AG04449 (cell line): ENCODE data around the gene SRBD1.
A peak's percentile ranks its signal among the peaks of the same experiment; 100 is the strongest.

Experiments
- CTCF ChIA-PET: fragments of 350-600 bp; formaldehyde crosslinking; extraction: SDS; loops from one replicate; lab custom pipeline; 2021; ENCODE audit warnings: antibody characterized with exemption; lab: Yijun Ruan, JAX
- POLR2A ChIA-PET: fragments of 400-600, 350-600 bp; formaldehyde crosslinking; extraction: SDS; loops from one replicate; lab custom pipeline; 2020; ENCODE audit warnings: antibody characterized with exemption, inconsistent platforms; lab: Yijun Ruan, JAX
- DNase-seq: peaks from one replicate; pipeline ENCODE4 v3.0.0-alpha.2; 2010; ENCODE audit warnings: low read depth, low spot score
- H3K4me3 ChIP-seq: 2 replicates; pipeline ENCODE4 v1.5.1; 2011; ENCODE audit warnings: low read depth, mild to moderate bottlenecking, control low read depth, low read length
- CTCF ChIP-seq: IDR thresholded peaks from one replicate; pipeline ENCODE4 v1.5.1; 2011; ENCODE audit warnings: mild to moderate bottlenecking, moderate library complexity, low read length, control low read depth, inconsistent platforms; ENCODE audit not compliant: insufficient read depth; ENCODE audit errors: missing control alignments

SRBD1 gene

GRCh38 chr2:45442026-45442425 is 169.0 kb downstream of the SRBD1 start:
- no peak for TF ChIP-seq CTCF
- ChIA-PET CTCF (interaction anchor here (1.0 to 1.5 kb wide), 3 partner anchors 52 to 460 kb away, joined by 3 to 5 read pairs (median 3); no protein-coding TSS in a partner anchor), POLR2A (interaction anchor here (0.5 kb wide), 1 partner anchor 409 kb away, joined by 3 read pairs; no protein-coding TSS in a partner anchor)
- no peak for DNase-seq
- H3K4me3 ChIP-seq = no peak overlapping the region

- ChIA-PET CTCF (interaction anchor here (1.0 to 1.5 kb wide), 2 partner anchors 52 to 460 kb away, joined by 3 to 5 read pairs; no protein-coding TSS in a partner anchor), POLR2A (interaction anchor here (0.5 kb wide), 1 partner anchor 410 kb away, joined by 3 read pairs; no protein-coding TSS in a partner anchor)
- no peak for TF ChIP-seq CTCF
- DNase-seq = no peak
- H3K4me3 ChIP-seq = no peak overlapping the region
These were observed 169.5 kb downstream of the SRBD1 start for GRCh38 chr2:45441571-45441970.

GRCh38 chr2:45439788-45440773 is 171.0 kb downstream of the SRBD1 start:
- no peak for DNase-seq
- H3K4me3 ChIP-seq = no peak overlapping the region
- TF ChIP-seq CTCF = peak; percentile 29
- ChIA-PET CTCF (interaction anchor here (0.6 to 1.6 kb wide), 4 partner anchors 36 to 459 kb away, joined by 3 to 7 read pairs (median 3); no protein-coding TSS in a partner anchor), POLR2A (no interaction called here)

- no peak for DNase-seq
- POLR2A ChIA-PET = no interaction called here
- H3K4me3 ChIP-seq = no peak overlapping the region
- no peak for TF ChIP-seq CTCF
- CTCF ChIA-PET = interaction anchor here (1.6 kb wide), 1 partner anchor 458 kb away, joined by 7 read pairs; no protein-coding TSS in a partner anchor
These were observed 172.0 kb downstream of the SRBD1 start for GRCh38 chr2:45438872-45439665.

GRCh38 chr2:45436456-45436855 is 174.6 kb downstream of the SRBD1 start:
- DNase-seq = no peak
- TF ChIP-seq CTCF = no peak
- ChIA-PET POLR2A (no interaction called here), CTCF (no interaction called here)
- H3K4me3 ChIP-seq = no peak overlapping the region
